Measurements from ENCODE around the gene ZNF81. TPM values are rescaled to one million over a fixed set of nuclear protein-coding genes. Genes with fewer than 3 reads are reported as not detected.
"Not testable (repeated sequence)": the region's sequence is repeated elsewhere in the genome, so short reads cannot be mapped to it uniquely, and the experiment has no call there.

ZNF81 gene
- total RNA-seq (7.7 TPM), polyA plus RNA-seq (2.3 TPM)
- long read RNA-seq, donor 1: 0 reads
- long read RNA-seq, donor 2, full-length matches to known transcripts: 2 of 15 reads
- long read RNA-seq, donor 2, partial matches to known transcripts: 13 of 15 reads
- long read RNA-seq, donor 2, other reads (novel, unspliced or antisense): 0 of 15 reads
- long read RNA-seq, donor 3, full-length matches to known transcripts: 1 of 1 reads
- long read RNA-seq, donor 3, partial matches to known transcripts: 0 of 1 reads
- long read RNA-seq, donor 3, other reads (novel, unspliced or antisense): 0 of 1 reads
- long read RNA-seq, donor 4: 0 reads
- long read RNA-seq, donor 5: 0 reads
- long read RNA-seq, donor 6, full-length matches to known transcripts: 1 of 1 reads
- long read RNA-seq, donor 6, partial matches to known transcripts: 0 of 1 reads
- long read RNA-seq, donor 6, other reads (novel, unspliced or antisense): 0 of 1 reads
- long read RNA-seq, donor 7, full-length matches to known transcripts: 1 of 1 reads
- long read RNA-seq, donor 7, partial matches to known transcripts: 0 of 1 reads
- long read RNA-seq, donor 7, other reads (novel, unspliced or antisense): 0 of 1 reads
- long read RNA-seq, donor 8, full-length matches to known transcripts: 1 of 1 reads
- long read RNA-seq, donor 8, partial matches to known transcripts: 0 of 1 reads
- long read RNA-seq, donor 8, other reads (novel, unspliced or antisense): 0 of 1 reads
- long read RNA-seq, donor 9: 0 reads
- long read RNA-seq, donor 10, full-length matches to known transcripts: 2 of 2 reads
- long read RNA-seq, donor 10, partial matches to known transcripts: 0 of 2 reads
- long read RNA-seq, donor 10, other reads (novel, unspliced or antisense): 0 of 2 reads

- Histone ChIP-seq H3K4me3 (ENCODE audit: low read length in 2 of 2) (peak within 1 kb of the TSS; percentile 67 to 78), H3K27me3 (ENCODE audit: control insufficient read depth in 2 of 2, insufficient read depth in 1 of 2, low read length in 1 of 2) (no peaks in the 10 kb centered on the region), H3K27ac (ENCODE audit: low read depth in 1 of 2, low read length in 1 of 2) (peak within 1 kb of the TSS; percentile 55 to 65), H3K36me3 (ENCODE audit: control insufficient read depth in 2 of 2, insufficient read depth in 2 of 2, low read length in 1 of 2) (no peaks in the 10 kb centered on the region), H3K9me3 (ENCODE audit: control insufficient read depth in 2 of 2, insufficient read depth in 1 of 2, low read length in 1 of 2) (no peaks in the 10 kb centered on the region), H3K4me1 (ENCODE audit: control insufficient read depth in 2 of 2, insufficient read depth in 2 of 2, low read length in 2 of 2) (no peaks in the 10 kb centered on the region)
- peak; percentile 78 to 95 (median 83) for DNase-seq (ENCODE audit: low read depth in 6 of 9, low spot score in 9 of 9)
- WGBS: 2% methylated on average over 41 of the region's 41 CpGs
Measured at GRCh38 chrX:47836164-47837072, at the start of gene ZNF81. Gene ZNF81, plus strand, starts transcription at chrX:47836902. Its CDS starts 9,366 bp downstream, at chrX:47846268.

GRCh38 chrX:47796433-47796906 is 40.2 kb upstream of the ZNF81 start:
- Histone ChIP-seq H3K27me3 (ENCODE audit: control insufficient read depth in 2 of 2, insufficient read depth in 1 of 2, low read length in 1 of 2) (no peaks in the 10 kb centered on the region), H3K4me1 (ENCODE audit: control insufficient read depth in 2 of 2, insufficient read depth in 2 of 2, low read length in 2 of 2) (no peaks in the 10 kb centered on the region), H3K9me3 (ENCODE audit: control insufficient read depth in 2 of 2, insufficient read depth in 1 of 2, low read length in 1 of 2) (no peaks in the 10 kb centered on the region), H3K27ac (ENCODE audit: low read depth in 1 of 2, low read length in 1 of 2) (no peak overlapping the region), H3K4me3 (ENCODE audit: low read length in 2 of 2) (no peak overlapping the region), H3K36me3 (ENCODE audit: control insufficient read depth in 2 of 2, insufficient read depth in 2 of 2, low read length in 1 of 2) (no peaks in the 10 kb centered on the region)
- WGBS: 93% methylated on average over 3 of the region's 3 CpGs
- no peak for DNase-seq (ENCODE audit: low read depth in 6 of 9, low spot score in 9 of 9)

GRCh38 chrX:47797084-47797483 is 39.6 kb upstream of the ZNF81 start:
- Histone ChIP-seq H3K36me3 (ENCODE audit: control insufficient read depth in 2 of 2, insufficient read depth in 2 of 2, low read length in 1 of 2) (no peaks in the 10 kb centered on the region), H3K27me3 (ENCODE audit: control insufficient read depth in 2 of 2, insufficient read depth in 1 of 2, low read length in 1 of 2) (no peaks in the 10 kb centered on the region), H3K4me3 (ENCODE audit: low read length in 2 of 2) (no peak overlapping the region), H3K27ac (ENCODE audit: low read depth in 1 of 2, low read length in 1 of 2) (no peak overlapping the region), H3K4me1 (ENCODE audit: control insufficient read depth in 2 of 2, insufficient read depth in 2 of 2, low read length in 2 of 2) (no peaks in the 10 kb centered on the region), H3K9me3 (ENCODE audit: control insufficient read depth in 2 of 2, insufficient read depth in 1 of 2, low read length in 1 of 2) (no peaks in the 10 kb centered on the region)
- WGBS: 86% methylated on average over 2 of the region's 2 CpGs
- DNase-seq (ENCODE audit: low read depth in 6 of 9, low spot score in 9 of 9): no peak

GRCh38 chrX:47798861-47799260 is 37.8 kb upstream of the ZNF81 start:
- Histone ChIP-seq H3K4me1 (ENCODE audit: control insufficient read depth in 2 of 2, insufficient read depth in 2 of 2, low read length in 2 of 2) (no peaks in the 10 kb centered on the region), H3K9me3 (ENCODE audit: control insufficient read depth in 2 of 2, insufficient read depth in 1 of 2, low read length in 1 of 2) (no peaks in the 10 kb centered on the region), H3K27ac (ENCODE audit: low read depth in 1 of 2, low read length in 1 of 2) (no peak overlapping the region), H3K27me3 (ENCODE audit: control insufficient read depth in 2 of 2, insufficient read depth in 1 of 2, low read length in 1 of 2) (no peaks in the 10 kb centered on the region), H3K4me3 (ENCODE audit: low read length in 2 of 2) (no peak overlapping the region), H3K36me3 (ENCODE audit: control insufficient read depth in 2 of 2, insufficient read depth in 2 of 2, low read length in 1 of 2) (no peaks in the 10 kb centered on the region)
- no peak for DNase-seq (ENCODE audit: low read depth in 6 of 9, low spot score in 9 of 9)
- 98% methylated on average over 2 of the region's 2 CpGs for WGBS

GRCh38 chrX:47802589-47802988 is 34.1 kb upstream of the ZNF81 start:
- H3K4me1 ChIP-seq (ENCODE audit: control insufficient read depth in 2 of 2, insufficient read depth in 2 of 2, low read length in 2 of 2): no peaks in the 10 kb centered on the region
- DNase-seq (ENCODE audit: low read depth in 6 of 9, low spot score in 9 of 9): no peak
- H3K36me3 ChIP-seq (ENCODE audit: control insufficient read depth in 2 of 2, insufficient read depth in 2 of 2, low read length in 1 of 2): no peaks in the 10 kb centered on the region
- WGBS: 94% methylated on average over 4 of the region's 4 CpGs
- H3K9me3 ChIP-seq (ENCODE audit: control insufficient read depth in 2 of 2, insufficient read depth in 1 of 2, low read length in 1 of 2): no peaks in the 10 kb centered on the region
- H3K27ac ChIP-seq (ENCODE audit: low read depth in 1 of 2, low read length in 1 of 2): no peak overlapping the region
- H3K4me3 ChIP-seq (ENCODE audit: low read length in 2 of 2): no peak overlapping the region
- no peaks in the 10 kb centered on the region for H3K27me3 ChIP-seq (ENCODE audit: control insufficient read depth in 2 of 2, insufficient read depth in 1 of 2, low read length in 1 of 2)

GRCh38 chrX:47803103-47803502 is 33.6 kb upstream of the ZNF81 start:
- H3K4me3 ChIP-seq (ENCODE audit: low read length in 2 of 2); H3K27me3 ChIP-seq (ENCODE audit: control insufficient read depth in 2 of 2, insufficient read depth in 1 of 2, low read length in 1 of 2); H3K4me1 ChIP-seq (ENCODE audit: control insufficient read depth in 2 of 2, insufficient read depth in 2 of 2, low read length in 2 of 2); DNase-seq (ENCODE audit: low read depth in 6 of 9, low spot score in 9 of 9); H3K36me3 ChIP-seq (ENCODE audit: control insufficient read depth in 2 of 2, insufficient read depth in 2 of 2, low read length in 1 of 2); H3K27ac ChIP-seq (ENCODE audit: low read depth in 1 of 2, low read length in 1 of 2); H3K9me3 ChIP-seq (ENCODE audit: control insufficient read depth in 2 of 2, insufficient read depth in 1 of 2, low read length in 1 of 2): not testable (repeated sequence)
- WGBS: 91% methylated on average over 21 of the region's 21 CpGs

GRCh38 chrX:47804315-47804714 is 32.4 kb upstream of the ZNF81 start:
- H3K27me3 ChIP-seq (ENCODE audit: control insufficient read depth in 2 of 2, insufficient read depth in 1 of 2, low read length in 1 of 2): no peaks in the 10 kb centered on the region
- DNase-seq (ENCODE audit: low read depth in 6 of 9, low spot score in 9 of 9): no peak
- no peaks in the 10 kb centered on the region for H3K9me3 ChIP-seq (ENCODE audit: control insufficient read depth in 2 of 2, insufficient read depth in 1 of 2, low read length in 1 of 2)
- 97% methylated on average over 9 of the region's 9 CpGs for WGBS
- no peaks in the 10 kb centered on the region for H3K36me3 ChIP-seq (ENCODE audit: control insufficient read depth in 2 of 2, insufficient read depth in 2 of 2, low read length in 1 of 2)
- H3K27ac ChIP-seq (ENCODE audit: low read depth in 1 of 2, low read length in 1 of 2): no peak overlapping the region
- no peaks in the 10 kb centered on the region for H3K4me1 ChIP-seq (ENCODE audit: control insufficient read depth in 2 of 2, insufficient read depth in 2 of 2, low read length in 2 of 2)
- H3K4me3 ChIP-seq (ENCODE audit: low read length in 2 of 2): no peak overlapping the region

- not testable (repeated sequence) for H3K36me3 ChIP-seq (ENCODE audit: control insufficient read depth in 2 of 2, insufficient read depth in 2 of 2, low read length in 1 of 2); H3K4me3 ChIP-seq (ENCODE audit: low read length in 2 of 2); DNase-seq (ENCODE audit: low read depth in 6 of 9, low spot score in 9 of 9); H3K4me1 ChIP-seq (ENCODE audit: control insufficient read depth in 2 of 2, insufficient read depth in 2 of 2, low read length in 2 of 2); H3K27ac ChIP-seq (ENCODE audit: low read depth in 1 of 2, low read length in 1 of 2); H3K9me3 ChIP-seq (ENCODE audit: control insufficient read depth in 2 of 2, insufficient read depth in 1 of 2, low read length in 1 of 2); H3K27me3 ChIP-seq (ENCODE audit: control insufficient read depth in 2 of 2, insufficient read depth in 1 of 2, low read length in 1 of 2)
- WGBS: 61% methylated on average over 1 of the region's 1 CpG
Measured at GRCh38 chrX:47805844-47806243, 30.9 kb upstream of the ZNF81 start.

Measured in thymus (tissue), 14 donors.